Measurements from ENCODE around the gene KPTN. TPM values are rescaled to one million over a fixed set of nuclear protein-coding genes. Genes with fewer than 3 reads are reported as not detected.

Gene KPTN
- total and polyA plus RNA-seq, 10 donors = 3.9 to 36.3 (median 8.7) TPM

DNA sequence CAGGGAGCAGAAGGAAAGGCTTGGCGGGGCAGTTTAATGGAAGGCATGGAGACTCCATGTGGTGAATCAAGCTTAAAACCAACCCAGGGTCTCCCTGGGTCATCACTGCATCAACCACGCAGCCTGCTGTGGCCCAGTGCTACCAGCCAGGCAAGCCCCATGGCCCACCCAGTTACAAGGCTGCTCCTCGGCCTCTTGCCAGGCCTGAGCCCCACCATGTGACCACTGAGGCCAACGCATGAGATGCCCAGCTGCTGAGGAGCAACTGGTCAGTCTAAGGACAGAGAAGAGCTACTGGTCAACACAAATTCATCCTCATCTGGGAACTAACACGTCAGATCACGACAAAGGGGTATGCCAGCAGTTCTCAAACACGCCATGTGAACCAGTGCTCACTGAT lies 15.4 kb upstream of the KPTN start:
- Histone ChIP-seq H3K4me1 (no peaks in the 10 kb centered on the region), H3K36me3 (peaks cover 4 to 100% (median 78%) of the 10 kb centered on the region in 6 donors), H3K9me3 (no peaks in the 10 kb centered on the region), H3K27ac (no peak overlapping the region), H3K4me3 (no peak overlapping the region), H3K27me3 (replicated peaks in 1 of 7) (no peaks in the 10 kb centered on the region)
- TF ChIP-seq, protein P1, sequence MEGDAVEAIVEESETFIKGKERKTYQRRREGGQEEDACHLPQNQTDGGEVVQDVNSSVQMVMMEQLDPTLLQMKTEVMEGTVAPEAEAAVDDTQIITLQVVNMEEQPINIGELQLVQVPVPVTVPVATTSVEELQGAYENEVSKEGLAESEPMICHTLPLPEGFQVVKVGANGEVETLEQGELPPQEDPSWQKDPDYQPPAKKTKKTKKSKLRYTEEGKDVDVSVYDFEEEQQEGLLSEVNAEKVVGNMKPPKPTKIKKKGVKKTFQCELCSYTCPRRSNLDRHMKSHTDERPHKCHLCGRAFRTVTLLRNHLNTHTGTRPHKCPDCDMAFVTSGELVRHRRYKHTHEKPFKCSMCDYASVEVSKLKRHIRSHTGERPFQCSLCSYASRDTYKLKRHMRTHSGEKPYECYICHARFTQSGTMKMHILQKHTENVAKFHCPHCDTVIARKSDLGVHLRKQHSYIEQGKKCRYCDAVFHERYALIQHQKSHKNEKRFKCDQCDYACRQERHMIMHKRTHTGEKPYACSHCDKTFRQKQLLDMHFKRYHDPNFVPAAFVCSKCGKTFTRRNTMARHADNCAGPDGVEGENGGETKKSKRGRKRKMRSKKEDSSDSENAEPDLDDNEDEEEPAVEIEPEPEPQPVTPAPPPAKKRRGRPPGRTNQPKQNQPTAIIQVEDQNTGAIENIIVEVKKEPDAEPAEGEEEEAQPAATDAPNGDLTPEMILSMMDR (IDR thresholded peaks at IDR 0.05 in 8 of 11, conservative IDR thresholded peaks at IDR 0.05 in 3 of 11) = no peak
- no peak for TF ChIP-seq POLR2A (IDR thresholded peaks at IDR 0.05)
- TF ChIP-seq POLR2AphosphoS5 (IDR thresholded peaks at IDR 0.05) = peak in 1 of 3 donors; percentile 8
- 88 to 97% (median 94%) methylated on average over 5 to 7 of the region's 7 CpGs for WGBS, 5 donors
- intact Hi-C loops (cut with DNase I; ENCODE audit: low total_unique reads) = no loop called here
- DNase-seq = no peak

GRCh38 chr19:47498561-47498960 lies 14.5 kb upstream of the KPTN start:
- intact Hi-C loops (cut with DNase I; ENCODE audit: low total_unique reads) = no loop called here
- TF ChIP-seq, protein P1 (IDR thresholded peaks at IDR 0.05 in 8 of 11, conservative IDR thresholded peaks at IDR 0.05 in 3 of 11) = no peak
- TF ChIP-seq POLR2AphosphoS5 (IDR thresholded peaks at IDR 0.05) (no peak), POLR2A (IDR thresholded peaks at IDR 0.05) (no peak)
- Histone ChIP-seq H3K9me3 (no peaks in the 10 kb centered on the region), H3K4me1 (peaks cover 0 to 8% (median 0%) of the 10 kb centered on the region in 6 donors), H3K4me3 (no peak overlapping the region), H3K36me3 (peaks cover 4 to 100% (median 74%) of the 10 kb centered on the region in 6 donors), H3K27ac (no peak overlapping the region), H3K27me3 (replicated peaks in 1 of 7) (no peaks in the 10 kb centered on the region)
- WGBS, 5 donors = 89 to 98% (median 95%) methylated on average over 5 of the region's 5 CpGs
- DNase-seq = no peak

DNA sequence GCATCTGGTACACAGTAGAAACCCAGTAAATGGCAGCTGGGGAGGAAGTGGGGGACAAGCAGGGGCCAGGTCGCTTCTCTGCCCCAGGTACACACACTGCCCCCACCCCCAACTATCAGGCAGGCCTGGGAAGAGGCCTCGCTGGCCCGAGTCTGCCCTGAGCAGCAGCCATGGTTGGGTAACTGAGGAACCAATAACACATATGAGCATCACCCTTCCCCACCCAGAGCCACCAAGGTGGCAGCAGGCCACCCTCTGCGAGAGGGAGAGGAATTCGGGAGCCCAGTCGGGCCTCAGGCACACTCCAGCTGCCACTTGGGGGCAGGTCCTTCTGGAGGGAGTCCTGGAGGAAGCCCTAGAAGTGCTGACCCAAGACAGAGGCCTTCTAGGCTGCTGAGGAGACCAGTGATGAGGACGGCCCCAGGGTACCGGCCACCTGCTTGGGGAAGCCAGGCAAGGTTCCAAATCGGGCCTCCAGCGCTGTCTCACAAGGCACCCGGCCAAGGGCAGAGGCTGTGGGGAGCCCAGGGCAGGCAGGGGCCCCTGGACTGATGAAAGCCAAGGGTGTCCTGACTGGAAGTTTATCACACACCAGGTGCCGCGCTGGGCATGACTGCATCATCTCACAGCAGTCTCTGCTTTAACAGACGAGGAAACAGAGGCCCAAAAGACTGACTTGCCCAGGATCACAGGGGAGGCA lies 14.0 kb upstream of the KPTN start:
- peak in 1 of 3 donors; percentile 19 for TF ChIP-seq POLR2AphosphoS5 (IDR thresholded peaks at IDR 0.05)
- TF ChIP-seq, protein P1 (IDR thresholded peaks at IDR 0.05 in 8 of 11, conservative IDR thresholded peaks at IDR 0.05 in 3 of 11) = no peak
- DNase-seq = no peak
- H3K27ac ChIP-seq = no peak overlapping the region
- peaks cover 0 to 14% (median 0%) of the 10 kb centered on the region in 6 donors for H3K4me1 ChIP-seq
- no peaks in the 10 kb centered on the region for H3K9me3 ChIP-seq
- no peaks in the 10 kb centered on the region for H3K27me3 ChIP-seq (replicated peaks in 1 of 7)
- intact Hi-C loops (cut with DNase I; ENCODE audit: low total_unique reads) = no loop called here
- peaks cover 4 to 100% (median 73%) of the 10 kb centered on the region in 6 donors for H3K36me3 ChIP-seq
- no peak overlapping the region for H3K4me3 ChIP-seq
- 87 to 94% (median 91%) methylated on average over 13 to 14 of the region's 14 CpGs for WGBS, 5 donors

DNA sequence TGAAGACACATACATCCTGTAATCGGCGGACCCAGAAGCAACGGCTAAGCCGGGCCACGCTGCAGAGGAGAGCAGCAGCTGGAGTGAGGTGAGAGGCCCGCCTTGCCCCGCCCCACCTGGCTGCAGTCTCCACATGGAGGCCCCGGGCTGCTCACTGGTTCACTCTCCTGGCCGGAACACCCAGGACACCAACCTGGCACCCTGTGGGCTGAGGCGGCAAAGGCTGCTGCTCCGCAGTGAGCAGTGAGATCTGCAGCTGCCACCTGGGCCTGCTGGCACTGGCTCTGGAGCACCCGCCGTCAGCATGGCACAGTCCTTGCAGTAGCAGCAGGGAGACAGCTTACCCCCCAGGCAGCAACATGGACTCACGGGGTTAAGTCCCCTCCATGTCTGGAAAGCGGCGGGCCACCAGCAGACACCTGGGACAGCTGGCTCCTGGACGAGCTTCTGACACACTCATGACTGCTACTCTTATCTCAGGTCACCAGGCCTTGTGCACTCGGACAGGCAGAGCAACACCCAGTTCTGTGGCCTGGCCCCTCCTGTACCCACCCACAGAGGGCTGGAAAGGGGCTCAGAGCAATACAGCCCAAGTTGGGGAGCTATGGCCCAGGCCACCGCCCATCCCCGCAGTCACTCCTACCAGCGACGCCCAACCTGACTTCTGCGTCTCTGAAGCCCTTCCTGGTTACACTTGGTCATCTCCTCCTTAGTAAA lies 13.2 kb upstream of the KPTN start:
- Histone ChIP-seq H3K36me3 (peaks cover 4 to 100% (median 75%) of the 10 kb centered on the region in 6 donors), H3K4me1 (peaks cover 0 to 14% (median 0%) of the 10 kb centered on the region in 6 donors), H3K4me3 (no peak overlapping the region), H3K27ac (no peak overlapping the region), H3K27me3 (replicated peaks in 1 of 7) (no peaks in the 10 kb centered on the region), H3K9me3 (no peaks in the 10 kb centered on the region)
- 85 to 91% (median 88%) methylated on average over 16 to 23 of the region's 23 CpGs for WGBS, 5 donors
- DNase-seq = no peak
- intact Hi-C loops (cut with DNase I; ENCODE audit: low total_unique reads) = no loop called here
- TF ChIP-seq POLR2A (IDR thresholded peaks at IDR 0.05) (no peak), POLR2AphosphoS5 (IDR thresholded peaks at IDR 0.05) (peak in 1 of 3 donors; percentile 46)
- TF ChIP-seq, protein P1 (IDR thresholded peaks at IDR 0.05 in 8 of 11, conservative IDR thresholded peaks at IDR 0.05 in 3 of 11) = no peak
